ENCODE data around the gene RSRC1.
"Not testable (repeated sequence)": the region's sequence is repeated elsewhere in the genome, so short reads cannot be mapped to it uniquely, and the experiment has no call there.

The RSRC1 gene

DNA sequence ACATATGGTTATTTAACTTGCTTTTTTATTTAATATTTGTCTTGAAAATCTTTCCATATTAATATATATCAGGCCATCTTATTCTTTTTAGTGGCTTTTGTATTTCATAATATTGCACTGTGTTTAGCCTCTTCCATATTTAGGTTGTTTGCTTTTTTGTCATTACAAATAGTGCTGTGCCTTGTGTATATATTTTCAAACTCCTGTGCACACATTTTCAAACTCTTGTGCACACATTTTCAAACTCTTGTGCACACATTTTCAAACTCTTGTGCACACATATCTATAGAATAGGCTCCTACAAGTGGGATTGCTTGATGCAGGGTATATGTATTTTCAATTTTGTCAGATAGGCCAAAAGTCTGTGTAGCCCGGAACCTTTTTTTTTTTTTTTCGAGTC lies 343.1 kb downstream of the RSRC1 start:
- in situ Hi-C loops (cut with MboI; ENCODE audit: low sequenced_read_pairs) = no loop called here

DNA sequence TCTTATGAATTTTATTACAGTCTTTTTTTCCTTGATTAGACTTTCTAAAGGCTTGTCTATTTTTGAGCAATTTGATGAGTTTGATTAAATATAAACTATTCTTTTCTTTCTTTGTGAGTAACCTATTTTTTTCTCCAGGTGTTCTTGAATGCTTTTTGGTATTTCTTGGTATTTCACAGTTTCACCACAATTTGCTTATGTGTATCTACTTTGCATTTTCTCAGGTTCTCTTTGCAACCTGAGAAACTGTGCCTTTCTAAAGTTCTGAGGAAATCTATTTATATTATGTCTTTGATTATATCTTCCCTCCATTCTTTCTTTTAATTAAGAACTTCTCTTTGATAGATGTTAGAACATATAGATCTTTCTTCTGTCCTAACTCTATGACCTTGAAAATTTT lies 344.0 kb downstream of the RSRC1 start:
- in situ Hi-C loops (cut with MboI; ENCODE audit: low sequenced_read_pairs) = no loop called here

DNA sequence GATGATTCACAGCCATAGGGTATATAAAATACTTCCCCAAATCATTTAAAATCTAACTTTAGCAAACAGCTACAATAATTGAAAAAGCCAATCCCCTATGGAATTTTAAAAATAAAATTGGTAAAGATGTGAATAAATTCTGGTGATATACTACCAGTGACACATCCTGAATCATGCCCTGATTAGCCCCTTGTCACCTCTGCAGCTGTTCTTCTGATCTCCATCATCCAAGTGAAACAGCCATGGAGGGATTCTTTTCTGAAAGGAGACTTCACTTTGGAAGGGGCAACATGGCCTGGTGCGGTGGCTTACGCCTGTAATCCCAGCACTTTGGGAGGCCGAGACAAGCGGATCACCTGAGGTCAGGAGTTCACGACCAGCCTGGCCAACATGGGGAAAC lies 345.5 kb downstream of the RSRC1 start:
- in situ Hi-C loops (cut with MboI; ENCODE audit: low sequenced_read_pairs) = no loop called here

DNA sequence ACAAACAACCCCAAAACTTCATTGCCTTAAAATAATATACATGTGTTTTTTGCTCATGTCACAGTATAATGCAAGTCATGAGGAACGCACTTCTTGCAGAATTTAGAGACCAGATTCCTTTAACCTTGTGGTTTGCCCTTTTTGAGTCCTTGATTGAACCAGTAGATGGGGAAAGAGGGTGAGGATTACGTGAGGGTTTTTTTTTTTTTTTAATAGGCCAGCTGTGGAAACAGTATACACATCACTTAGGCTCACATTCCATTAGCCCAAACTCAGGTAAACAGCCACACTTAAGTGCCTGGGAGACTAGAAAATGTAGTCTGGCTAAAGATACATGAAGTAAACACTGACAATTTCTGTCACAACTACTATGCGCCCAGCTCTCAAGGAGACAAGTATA lies 346.2 kb downstream of the RSRC1 start:
- in situ Hi-C loops (cut with MboI; ENCODE audit: low sequenced_read_pairs) = no loop called here

DNA sequence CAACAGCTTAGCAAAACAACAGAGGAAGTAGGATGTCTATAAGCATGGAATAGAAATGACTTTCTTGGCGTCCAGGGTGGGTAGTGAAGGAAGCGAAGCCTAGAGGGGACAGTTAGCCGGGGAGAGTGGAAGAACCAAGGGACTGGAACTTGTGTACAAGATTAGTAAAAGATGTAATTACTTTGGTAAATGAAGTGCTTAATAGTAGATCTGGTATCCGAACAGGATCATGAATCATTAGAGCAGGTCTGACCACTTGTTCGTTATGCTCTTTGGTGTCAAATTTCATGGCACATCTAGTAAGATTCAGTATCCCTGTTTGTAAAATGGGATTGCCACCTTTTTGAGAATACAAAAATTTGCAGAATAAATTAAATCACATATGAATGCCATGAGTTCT lies 348.6 kb downstream of the RSRC1 start:
- in situ Hi-C loops (cut with MboI; ENCODE audit: low sequenced_read_pairs) = no loop called here

DNA sequence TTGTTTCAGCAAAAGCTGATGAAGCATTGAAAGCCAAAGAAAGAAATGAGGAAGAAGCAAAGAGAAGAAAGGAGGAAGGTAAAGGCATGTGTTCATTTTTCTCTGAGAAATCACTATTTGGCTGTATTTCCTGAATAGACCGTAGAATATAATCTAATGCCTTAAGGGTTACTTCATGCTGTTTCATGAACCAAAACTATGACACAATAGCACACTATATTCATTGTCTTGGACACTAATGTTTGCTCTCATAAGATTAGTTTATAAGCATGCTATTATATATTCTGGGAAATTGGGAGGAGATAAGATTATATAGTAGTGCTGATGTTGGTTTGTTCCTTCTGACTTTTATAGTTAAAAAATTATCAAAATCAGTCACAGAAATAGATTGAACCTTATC lies 351.0 kb downstream of the RSRC1 start:
- in situ Hi-C loops (cut with MboI; ENCODE audit: low sequenced_read_pairs) = no loop called here

DNA sequence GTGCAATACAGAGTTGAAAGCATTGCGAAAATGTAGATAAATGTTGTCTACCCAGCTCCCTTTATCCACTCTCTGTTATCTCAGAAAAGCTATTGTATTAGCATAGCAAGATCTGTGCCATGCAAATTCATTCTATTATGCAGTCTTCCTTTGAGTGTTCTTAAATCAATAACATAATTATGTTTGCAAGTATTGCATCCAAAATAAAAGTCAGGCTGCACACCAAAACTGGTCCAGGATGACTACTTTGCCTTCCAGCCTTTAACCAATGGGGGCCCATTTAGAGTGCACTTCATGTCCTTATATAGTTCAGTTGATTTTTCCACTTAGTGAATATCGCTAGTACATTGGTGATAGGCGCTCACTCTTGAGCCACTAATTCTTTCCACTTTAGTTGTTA lies 353.7 kb downstream of the RSRC1 start:
- in situ Hi-C loops (cut with MboI; ENCODE audit: low sequenced_read_pairs) = no loop called here

DNA sequence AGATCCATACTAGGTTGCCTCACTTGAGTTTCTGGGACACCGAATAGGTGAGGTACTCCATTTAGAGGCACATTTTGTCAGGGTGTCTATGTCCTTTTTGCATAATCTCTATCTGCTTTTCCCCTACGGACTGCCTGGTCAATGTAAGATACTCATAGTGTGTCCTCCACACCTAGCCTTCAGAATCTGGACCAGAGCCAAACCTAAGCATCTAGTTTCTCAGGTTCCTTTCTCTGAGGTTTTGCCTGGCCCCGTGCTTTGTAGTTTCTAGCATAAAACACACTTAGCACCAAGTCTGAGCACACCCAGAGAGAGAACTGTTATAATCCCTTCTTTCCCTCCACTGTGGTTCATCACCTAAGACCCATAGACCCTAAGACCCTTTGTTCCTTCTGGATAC lies 355.2 kb downstream of the RSRC1 start:
- in situ Hi-C loops (cut with MboI; ENCODE audit: low sequenced_read_pairs) = no loop called here

DNA sequence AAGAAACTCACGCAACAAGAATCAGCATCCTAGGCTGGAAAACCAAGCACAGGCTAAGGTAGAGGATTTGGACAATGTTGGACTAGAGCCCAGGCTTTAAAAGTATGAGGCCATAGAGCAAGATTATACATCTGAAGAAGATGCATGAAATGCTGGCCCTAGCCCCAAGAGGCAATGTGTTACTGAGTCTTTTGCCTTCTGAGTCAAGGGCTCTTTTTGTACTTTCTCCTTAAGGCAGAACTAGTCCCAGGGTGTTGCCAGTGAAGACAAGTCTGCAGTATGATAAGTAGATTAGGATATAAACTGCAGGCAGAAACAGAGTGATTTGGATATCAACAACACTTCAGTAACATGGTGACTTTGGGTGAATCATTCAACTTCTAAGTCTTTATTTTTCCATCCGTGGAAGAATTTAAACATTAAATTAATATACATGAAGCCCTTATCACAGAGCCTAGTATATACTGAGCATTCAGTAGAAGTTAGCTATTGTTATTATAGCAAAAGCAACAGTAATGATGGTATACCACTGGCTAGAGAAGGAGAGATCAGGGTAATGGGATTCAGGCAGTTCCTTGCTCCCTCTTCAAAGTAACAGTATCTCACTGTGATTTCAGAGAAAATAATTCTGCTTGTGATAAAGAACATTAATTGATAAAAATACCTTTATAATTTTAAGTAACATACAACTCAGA lies 361.2 kb downstream of the RSRC1 start:
- in situ Hi-C loops (cut with MboI; ENCODE audit: low sequenced_read_pairs) = no loop called here

DNA sequence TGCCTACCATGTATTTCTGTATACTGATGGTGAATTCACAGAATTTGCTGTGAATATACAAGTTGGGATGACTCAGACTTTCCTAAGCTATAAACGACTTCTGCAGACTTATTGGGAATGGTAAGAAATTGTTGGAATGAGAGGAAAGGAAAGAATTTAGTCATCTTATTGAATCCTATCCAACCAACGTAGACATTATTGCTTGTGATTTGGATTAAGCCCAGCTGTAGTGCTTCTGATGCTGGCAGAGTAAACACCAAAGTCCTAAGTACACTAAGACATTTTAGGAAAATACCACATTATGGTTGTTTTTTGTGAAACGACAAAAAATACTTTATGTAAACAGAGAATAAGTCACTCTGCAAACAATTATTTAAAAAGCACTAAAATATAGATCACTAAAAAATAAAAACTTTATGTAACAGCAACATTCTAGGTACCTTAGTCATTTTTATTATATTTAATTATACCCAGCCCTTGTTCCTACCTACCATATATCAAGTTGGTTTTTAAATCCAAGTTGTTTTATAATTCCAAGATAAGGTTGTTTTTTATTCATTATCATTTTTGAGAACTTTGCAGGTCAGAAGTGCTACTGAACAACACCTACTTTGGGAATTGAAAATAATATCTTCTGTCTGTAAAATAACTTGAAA lies 361.9 kb downstream of the RSRC1 start:
- in situ Hi-C loops (cut with MboI; ENCODE audit: low sequenced_read_pairs) = no loop called here

DNA sequence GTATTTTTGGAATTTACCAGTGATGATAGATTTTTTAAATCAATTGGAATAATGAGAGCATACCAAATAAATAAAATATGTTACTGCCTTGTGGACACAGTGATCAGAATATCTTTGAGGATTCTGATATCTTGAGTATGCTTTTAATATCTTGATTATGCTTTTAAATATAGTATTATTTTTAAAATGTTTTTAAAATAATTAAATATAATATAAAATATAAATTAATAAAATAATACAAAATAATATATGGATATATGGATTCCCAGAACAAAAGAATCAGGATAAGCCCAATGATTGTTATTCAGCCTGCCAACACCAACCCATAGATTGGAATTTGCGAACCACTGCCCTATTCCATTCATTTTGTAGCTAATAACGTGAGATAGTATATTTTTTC lies 369.2 kb downstream of the RSRC1 start:
- in situ Hi-C loops (cut with MboI; ENCODE audit: low sequenced_read_pairs) = no loop called here

DNA sequence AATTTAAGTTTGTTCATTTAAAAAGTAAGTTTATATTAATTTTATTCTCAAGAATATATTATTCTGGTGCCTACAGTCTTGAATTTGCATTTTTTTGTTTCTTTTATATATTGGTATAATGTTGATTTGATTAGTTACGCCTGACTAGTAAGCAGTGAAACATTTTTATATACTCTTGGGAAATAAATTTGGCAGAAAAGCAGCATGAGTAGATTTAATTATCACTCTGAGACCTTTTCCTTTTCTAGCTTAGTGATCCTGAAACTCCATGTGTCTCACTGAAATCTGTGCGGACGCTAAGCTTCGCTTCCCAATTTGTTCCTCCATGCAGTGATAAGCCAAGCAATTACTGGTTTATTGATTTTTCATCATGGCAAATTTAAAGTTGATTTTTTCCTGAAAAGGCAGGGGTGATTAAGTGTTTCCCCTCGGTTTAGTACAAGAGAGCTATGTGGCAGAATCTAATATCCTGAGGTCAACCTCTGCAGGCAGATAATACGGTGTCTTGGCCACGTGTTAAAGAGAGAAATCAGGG lies 373.9 kb downstream of the RSRC1 start:
- in situ Hi-C loops (cut with MboI; ENCODE audit: low sequenced_read_pairs) = no loop called here

DNA sequence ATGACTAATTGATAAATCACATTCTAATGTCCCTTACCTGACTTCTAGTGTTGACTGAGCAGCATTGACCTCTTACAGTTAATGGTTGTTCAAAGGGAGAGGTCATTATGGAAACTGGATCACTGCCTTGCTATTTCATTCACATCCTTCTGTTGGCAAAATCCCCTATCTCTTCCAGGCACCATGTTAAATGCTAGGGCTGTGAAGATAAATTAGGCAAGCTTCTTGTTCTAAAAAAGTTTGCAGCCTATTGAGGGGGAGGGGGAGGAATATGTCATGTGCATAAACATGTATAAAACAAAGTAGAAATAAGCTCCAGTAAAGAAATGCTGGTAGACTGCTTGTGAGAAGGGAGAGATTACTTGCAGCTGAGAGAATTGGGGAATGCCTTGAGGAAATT lies 376.3 kb downstream of the RSRC1 start:
- in situ Hi-C loops (cut with MboI; ENCODE audit: low sequenced_read_pairs) = no loop called here

DNA sequence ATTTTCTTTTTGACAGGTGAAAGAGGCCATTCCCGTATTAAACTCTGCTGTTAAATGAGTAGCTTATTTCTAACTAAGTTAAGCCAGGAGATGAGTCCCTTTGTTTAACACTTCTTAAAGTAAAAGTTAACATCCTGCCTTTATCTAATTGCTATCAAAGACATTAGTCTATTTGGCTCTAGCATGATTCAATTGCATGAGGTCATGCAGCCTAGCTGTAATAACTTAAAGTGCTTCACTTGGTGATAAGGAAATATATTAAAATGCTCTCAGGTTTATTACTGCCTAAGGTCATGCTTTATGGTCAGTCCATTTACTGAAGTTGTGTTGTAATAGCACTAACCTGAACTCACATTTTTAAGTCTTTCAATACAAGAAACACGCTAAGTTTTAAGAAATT lies 378.8 kb downstream of the RSRC1 start:
- in situ Hi-C loops (cut with MboI; ENCODE audit: low sequenced_read_pairs) = no loop called here

DNA sequence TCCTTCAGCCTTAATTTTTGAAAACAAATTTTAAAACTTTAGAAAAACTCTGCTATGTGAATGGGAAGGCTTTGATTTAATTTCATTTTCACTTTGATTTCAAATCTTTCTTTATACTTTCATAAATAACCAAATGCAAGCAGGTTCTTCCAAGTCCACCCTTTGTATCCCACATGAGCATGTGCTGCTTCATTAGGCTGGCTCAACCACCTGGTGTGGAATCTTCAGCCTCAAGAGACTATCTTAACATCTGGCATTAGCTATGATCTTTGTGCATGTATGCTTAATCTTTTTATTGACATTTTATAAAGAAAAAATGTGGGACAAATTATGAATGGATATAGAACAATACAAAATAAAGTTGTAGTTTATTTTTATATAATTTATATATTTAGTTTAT lies 379.3 kb downstream of the RSRC1 start:
- in situ Hi-C loops (cut with MboI; ENCODE audit: low sequenced_read_pairs) = no loop called here

DNA sequence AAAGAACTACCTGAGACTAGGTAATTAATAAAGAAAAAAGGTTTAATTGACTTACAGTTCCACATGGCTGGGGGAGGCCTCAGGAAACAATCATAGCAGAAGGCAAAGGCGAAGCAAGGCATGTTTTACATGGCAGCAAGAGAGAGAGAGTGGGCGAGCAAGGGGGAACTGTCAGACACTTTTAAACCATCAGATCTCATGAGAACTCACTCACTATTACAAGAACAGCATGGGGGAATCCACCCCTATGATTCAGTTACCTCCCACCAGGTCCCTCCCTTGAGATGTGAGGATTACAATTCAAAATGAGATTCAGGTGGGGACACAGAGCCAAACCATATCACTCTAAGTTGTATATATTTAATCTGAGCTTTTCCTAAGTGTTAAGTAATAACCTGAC lies 382.1 kb downstream of the RSRC1 start:
- in situ Hi-C loops (cut with MboI; ENCODE audit: low sequenced_read_pairs) = no loop called here

DNA sequence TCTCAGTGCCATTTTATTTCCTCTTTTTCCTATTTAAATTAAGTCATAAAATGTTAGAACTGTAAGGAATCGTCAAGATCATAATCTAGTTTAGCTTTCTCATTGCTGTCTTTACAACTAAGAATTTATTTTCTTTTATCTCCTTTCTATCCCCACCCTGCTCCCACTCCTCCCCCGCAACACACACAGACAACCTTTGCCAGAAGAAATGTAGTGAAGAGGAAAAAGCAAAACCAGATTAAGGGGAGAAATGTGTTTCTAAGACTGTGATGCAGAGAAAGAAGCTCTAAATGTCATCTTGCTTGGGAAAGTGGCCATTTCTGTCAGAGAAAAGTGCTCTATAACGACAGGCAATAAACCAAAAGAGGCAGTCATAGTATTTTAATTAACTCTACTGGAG lies 382.8 kb downstream of the RSRC1 start:
- in situ Hi-C loops (cut with MboI; ENCODE audit: low sequenced_read_pairs) = no loop called here

DNA sequence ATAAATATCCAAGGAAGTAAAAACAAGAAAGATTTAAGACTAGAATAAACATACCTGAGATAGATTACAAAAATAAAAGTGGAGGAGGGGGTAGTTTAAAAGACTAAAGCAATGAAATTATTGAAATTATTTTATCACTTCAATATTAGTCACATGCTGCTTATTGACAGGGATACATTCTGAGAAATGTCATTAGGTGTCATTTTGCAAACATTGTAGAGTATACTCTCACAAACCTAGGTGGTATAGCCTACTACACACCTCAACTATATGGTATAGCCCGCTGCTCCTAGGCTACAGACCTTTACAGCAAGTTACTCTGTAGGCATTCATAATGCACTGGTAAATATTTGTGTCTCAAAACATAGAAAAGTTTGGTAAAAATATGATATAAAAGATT lies 384.0 kb downstream of the RSRC1 start:
- in situ Hi-C loops (cut with MboI; ENCODE audit: low sequenced_read_pairs) = no loop called here

DNA sequence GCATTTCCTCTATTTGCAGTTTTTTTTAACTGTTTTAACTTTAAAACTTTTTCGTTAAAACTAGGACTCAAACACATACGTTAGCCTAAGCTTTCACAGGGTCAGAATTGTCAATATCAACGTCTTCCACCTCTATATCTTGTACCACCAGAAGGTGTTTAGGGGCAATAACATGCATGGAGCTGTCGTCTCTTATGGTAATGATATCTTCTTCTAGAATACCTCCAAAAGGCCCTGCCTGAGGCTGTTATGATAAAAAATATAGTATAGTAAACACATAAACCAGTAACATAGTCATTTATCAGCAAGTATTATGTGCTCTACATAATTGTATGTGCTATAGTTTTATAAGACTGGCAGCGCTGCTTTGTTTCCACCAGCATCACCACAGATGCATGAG lies 384.8 kb downstream of the RSRC1 start:
- in situ Hi-C loops (cut with MboI; ENCODE audit: low sequenced_read_pairs) = no loop called here

DNA sequence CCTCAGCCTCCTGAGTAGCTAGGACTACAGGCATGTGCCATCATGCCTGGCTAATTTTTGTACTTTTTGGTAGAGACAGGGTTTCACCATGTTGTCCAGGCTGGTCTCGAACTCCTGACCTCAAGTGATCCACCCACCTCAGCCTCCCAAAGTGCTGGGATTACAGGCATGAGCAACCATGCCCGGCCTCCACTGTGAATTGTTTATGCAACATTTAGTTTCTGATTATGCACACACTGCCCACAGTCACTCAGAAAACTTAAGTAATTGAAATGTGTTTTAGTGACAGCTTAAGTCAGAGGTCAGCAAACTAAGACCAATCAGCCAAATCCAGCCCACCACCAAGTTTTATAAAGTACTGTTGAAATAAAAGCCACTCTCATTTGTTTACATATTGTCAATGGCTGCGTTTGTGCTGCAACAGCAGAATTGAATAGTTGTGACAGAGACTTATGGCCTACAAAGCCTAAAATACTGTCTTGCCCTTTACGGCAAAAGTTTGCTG lies 385.6 kb downstream of the RSRC1 start:
- in situ Hi-C loops (cut with MboI; ENCODE audit: low sequenced_read_pairs) = not testable (repeated sequence)

DNA sequence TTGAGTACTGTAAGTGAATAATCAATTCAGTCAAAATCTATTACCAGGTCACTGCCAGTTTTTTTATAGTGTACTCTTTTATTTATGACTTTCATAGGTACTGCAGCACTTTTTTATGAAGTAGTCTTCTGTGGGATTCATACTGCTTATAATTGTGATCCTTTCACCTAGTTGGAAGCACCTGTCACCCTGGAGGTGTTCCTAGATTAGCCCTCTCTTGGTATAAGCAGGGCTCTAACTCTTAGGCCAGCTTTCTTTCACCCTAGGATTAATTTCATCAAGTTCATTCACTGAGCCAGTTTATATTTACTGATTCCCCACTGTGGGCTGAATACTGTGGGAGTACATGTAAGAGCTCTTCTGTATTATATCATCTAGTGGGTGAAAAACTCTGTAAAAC lies 395.2 kb downstream of the RSRC1 start:
- in situ Hi-C loops (cut with MboI; ENCODE audit: low sequenced_read_pairs) = no loop called here

DNA sequence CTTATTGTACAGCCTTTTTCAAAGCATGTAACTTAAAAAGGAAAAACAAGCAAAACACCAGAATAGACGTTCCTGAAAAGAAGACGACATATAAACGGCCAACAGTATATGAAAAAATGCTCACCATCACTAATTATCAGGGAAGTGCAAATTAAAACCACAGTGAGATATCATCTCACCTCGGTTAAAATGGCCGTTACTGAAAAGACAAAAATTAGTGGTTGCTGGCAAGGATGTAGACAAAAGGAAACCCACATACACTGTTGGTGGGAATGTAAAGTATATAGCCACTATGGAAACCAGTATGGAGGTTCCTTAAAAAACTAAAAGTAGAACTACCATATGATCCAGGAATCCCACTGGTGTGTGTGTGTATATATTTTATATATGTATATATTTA lies 396.6 kb downstream of the RSRC1 start:
- in situ Hi-C loops (cut with MboI; ENCODE audit: low sequenced_read_pairs) = no loop called here

DNA sequence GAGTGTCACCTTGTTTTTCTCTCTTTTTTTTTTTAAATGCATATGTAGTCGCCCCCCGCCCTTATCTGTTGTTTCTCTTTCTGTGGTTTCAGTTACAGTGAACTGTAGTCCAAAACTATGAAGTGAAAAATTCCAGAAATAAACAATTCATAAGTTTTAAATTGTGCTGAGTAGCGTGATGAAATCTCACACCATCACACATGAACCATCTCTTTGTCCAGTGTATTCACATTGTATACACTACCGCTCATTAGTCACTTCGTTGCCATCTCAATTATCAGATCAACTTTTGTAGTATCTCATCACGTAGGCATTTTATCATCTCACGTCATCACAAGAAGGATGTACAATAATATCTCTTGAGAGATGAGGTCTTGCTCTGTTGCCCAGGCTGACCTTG lies 398.6 kb downstream of the RSRC1 start:
- in situ Hi-C loops (cut with MboI; ENCODE audit: low sequenced_read_pairs) = no loop called here
